Endodermal cell (in vitro differentiated cells): ENCODE measurements around the gene CCHCR1. TPM values are rescaled to one million over a fixed set of nuclear protein-coding genes. Genes with fewer than 3 reads are reported as not detected.

Experiments used
- DNase-seq: peaks from one replicate; pipeline ENCODE4 v3.0.0-alpha.2; 2017
- H3K27ac ChIP-seq: 2 replicates; pipeline ENCODE4 v1.5.1; 2013; ENCODE audit warnings: mild to moderate bottlenecking, low read depth, low read length, moderate library complexity
- H3K27me3 ChIP-seq: 2 replicates; pipeline ENCODE4 v1.6.1; 2013; ENCODE audit warnings: mild to moderate bottlenecking, low read length, moderate library complexity; ENCODE audit not compliant: insufficient read depth, control insufficient read depth, poor library complexity, severe bottlenecking
- H3K36me3 ChIP-seq: 2 replicates; pipeline ENCODE4 v1.7.0; 2013; ENCODE audit warnings: mild to moderate bottlenecking, low read length, moderate library complexity; ENCODE audit not compliant: control insufficient read depth, insufficient read depth
- H3K4me1 ChIP-seq: one replicate; pipeline ENCODE4 v1.7.0; 2013; ENCODE audit warnings: low read length; ENCODE audit not compliant: control insufficient read depth, insufficient read depth
- H3K4me3 ChIP-seq: 2 replicates; pipeline ENCODE4 v1.5.1; 2013; ENCODE audit warnings: mild to moderate bottlenecking, low read length, moderate library complexity
- H3K9ac ChIP-seq: 2 replicates; pipeline ENCODE4 v1.6.1; 2013; ENCODE audit warnings: mild to moderate bottlenecking, low read length, moderate library complexity; ENCODE audit not compliant: poor library complexity, severe bottlenecking; ENCODE audit errors: extremely low read depth
- H3K9me3 ChIP-seq: 2 replicates; pipeline ENCODE4 v1.6.1; 2013; ENCODE audit warnings: mild to moderate bottlenecking, low read length, moderate library complexity; ENCODE audit not compliant: control insufficient read depth
- H3K27ac Mint-ChIP-seq: 2 replicates; pipeline ENCODE4 v1.8.0; 2020; ENCODE audit warnings: mixed read lengths
- H3K27me3 Mint-ChIP-seq: 2 replicates; pipeline ENCODE4 v1.8.0; 2021; ENCODE audit warnings: mild to moderate bottlenecking, mixed read lengths; ENCODE audit not compliant: insufficient read depth
- H3K36me3 Mint-ChIP-seq: 2 replicates; pipeline ENCODE4 v1.8.0; 2020; ENCODE audit warnings: low read depth, mixed read lengths
- H3K4me1 Mint-ChIP-seq: 2 replicates; pipeline ENCODE4 v1.8.0; 2020; ENCODE audit warnings: mixed read lengths
- H3K4me3 Mint-ChIP-seq: 2 replicates; pipeline ENCODE4 v1.8.0; 2020; ENCODE audit warnings: mild to moderate bottlenecking, moderate library complexity, mixed read lengths
- H3K9me3 Mint-ChIP-seq: 2 replicates; pipeline ENCODE4 v1.8.0; 2020; ENCODE audit warnings: mild to moderate bottlenecking, mixed read lengths
- WGBS, 2 experiments: methylation state at CpG; one replicate each; pipeline versions ENCODE4 v1.1.5 to v1.1.7; 2013; ENCODE audit warnings: missing lambda C conversion rate in 2 of 2, mixed read lengths in 1 of 2; ENCODE audit not compliant: insufficient coverage in 1 of 2, insufficient read length in 1 of 2; 5-methylcytosine and 5-hydroxymethylcytosine counted together
- total RNA-seq, 2 donors: library from RNA; stranded (reverse); fragmentation: NEBNext Ultra II Directional in 1 of 2; extraction: Animal tissue kit (Norgen Biotek cat#: 25700) in 1 of 2; gene quantifications; 2 replicates in 1 of 2; 3 replicates in 1 of 2; pipeline ENCODE4 v1.2.1, GENCODE V29; 2021
- TF ChIP-seq, protein P1 (sequence below): fragments of 200-600 bp; sonication (generic); conservative IDR thresholded peaks from 2 replicates; pipeline ENCODE4 v1.5.0; 2021; ENCODE audit warnings: antibody characterized with exemption, mild to moderate bottlenecking

CCHCR1 gene
- total RNA-seq, 2 donors from 2014 or later = 56.5 to 73.6 TPM

- peak; percentile 34 for DNase-seq
- 78 to 82% methylated on average over 3 to 4 of the region's 4 CpGs for WGBS, 2 experiments
Observed at GRCh38 chr6:31107052-31107451, 50.5 kb downstream of the CCHCR1 start.

GRCh38 chr6:31103136-31103535 is 54.5 kb downstream of the CCHCR1 start:
- Histone ChIP-seq H3K4me1 (no peaks in the 10 kb centered on the region), H3K9me3 (no peaks in the 10 kb centered on the region), H3K27ac (no peak overlapping the region), H3K27me3 (no peaks in the 10 kb centered on the region), H3K4me3 (no peak overlapping the region), H3K9ac (no peak overlapping the region), H3K36me3 (no peaks in the 10 kb centered on the region)
- WGBS, 2 experiments = 91 to 100% methylated on average over 2 of the region's 2 CpGs
- Mint-ChIP-seq H3K4me3 (no peak overlapping the region), H3K27ac (no peak overlapping the region), H3K9me3 (no peaks in the 10 kb centered on the region), H3K4me1 (peaks cover 3% of the 10 kb centered on the region), H3K27me3 (no peaks in the 10 kb centered on the region), H3K36me3 (no peaks in the 10 kb centered on the region)
- no peak for DNase-seq
- TF ChIP-seq, protein P1, sequence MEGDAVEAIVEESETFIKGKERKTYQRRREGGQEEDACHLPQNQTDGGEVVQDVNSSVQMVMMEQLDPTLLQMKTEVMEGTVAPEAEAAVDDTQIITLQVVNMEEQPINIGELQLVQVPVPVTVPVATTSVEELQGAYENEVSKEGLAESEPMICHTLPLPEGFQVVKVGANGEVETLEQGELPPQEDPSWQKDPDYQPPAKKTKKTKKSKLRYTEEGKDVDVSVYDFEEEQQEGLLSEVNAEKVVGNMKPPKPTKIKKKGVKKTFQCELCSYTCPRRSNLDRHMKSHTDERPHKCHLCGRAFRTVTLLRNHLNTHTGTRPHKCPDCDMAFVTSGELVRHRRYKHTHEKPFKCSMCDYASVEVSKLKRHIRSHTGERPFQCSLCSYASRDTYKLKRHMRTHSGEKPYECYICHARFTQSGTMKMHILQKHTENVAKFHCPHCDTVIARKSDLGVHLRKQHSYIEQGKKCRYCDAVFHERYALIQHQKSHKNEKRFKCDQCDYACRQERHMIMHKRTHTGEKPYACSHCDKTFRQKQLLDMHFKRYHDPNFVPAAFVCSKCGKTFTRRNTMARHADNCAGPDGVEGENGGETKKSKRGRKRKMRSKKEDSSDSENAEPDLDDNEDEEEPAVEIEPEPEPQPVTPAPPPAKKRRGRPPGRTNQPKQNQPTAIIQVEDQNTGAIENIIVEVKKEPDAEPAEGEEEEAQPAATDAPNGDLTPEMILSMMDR = no peak

More at GRCh38 chr6:31107052-31107451, 50.5 kb downstream of the CCHCR1 start:
- TF ChIP-seq, protein P1 = no peak
- H3K27me3 Mint-ChIP-seq = peaks cover 5% of the 10 kb centered on the region
- Histone ChIP-seq H3K27ac (no peak overlapping the region), H3K9me3 (no peaks in the 10 kb centered on the region), H3K9ac (no peak overlapping the region), H3K4me1 (no peaks in the 10 kb centered on the region), H3K27me3 (no peaks in the 10 kb centered on the region), H3K4me3 (no peak overlapping the region), H3K36me3 (no peaks in the 10 kb centered on the region)
- peaks cover 20% of the 10 kb centered on the region for H3K4me1 Mint-ChIP-seq
- H3K9me3 Mint-ChIP-seq = no peaks in the 10 kb centered on the region
- H3K4me3 Mint-ChIP-seq = no peak overlapping the region
- no peak overlapping the region for H3K27ac Mint-ChIP-seq
- no peaks in the 10 kb centered on the region for H3K36me3 Mint-ChIP-seq

GRCh38 chr6:31098449-31098938 is 59.1 kb downstream of the CCHCR1 start:
- Mint-ChIP-seq H3K4me1 (peaks cover 3% of the 10 kb centered on the region), H3K9me3 (no peaks in the 10 kb centered on the region), H3K27me3 (no peaks in the 10 kb centered on the region), H3K36me3 (no peaks in the 10 kb centered on the region), H3K4me3 (no peak overlapping the region), H3K27ac (no peak overlapping the region)
- TF ChIP-seq, protein P1 = no peak
- H3K36me3 ChIP-seq = no peaks in the 10 kb centered on the region
- no peaks in the 10 kb centered on the region for H3K27me3 ChIP-seq
- no peaks in the 10 kb centered on the region for H3K9me3 ChIP-seq
- H3K27ac ChIP-seq = no peak overlapping the region
- no peak for DNase-seq
- WGBS, 2 experiments = 97 to 100% methylated on average over 2 to 4 of the region's 4 CpGs
- H3K4me3 ChIP-seq = no peak overlapping the region
- no peaks in the 10 kb centered on the region for H3K4me1 ChIP-seq
- no peak overlapping the region for H3K9ac ChIP-seq
